ENCODE results near the gene CST9.

CST9 gene

DNA sequence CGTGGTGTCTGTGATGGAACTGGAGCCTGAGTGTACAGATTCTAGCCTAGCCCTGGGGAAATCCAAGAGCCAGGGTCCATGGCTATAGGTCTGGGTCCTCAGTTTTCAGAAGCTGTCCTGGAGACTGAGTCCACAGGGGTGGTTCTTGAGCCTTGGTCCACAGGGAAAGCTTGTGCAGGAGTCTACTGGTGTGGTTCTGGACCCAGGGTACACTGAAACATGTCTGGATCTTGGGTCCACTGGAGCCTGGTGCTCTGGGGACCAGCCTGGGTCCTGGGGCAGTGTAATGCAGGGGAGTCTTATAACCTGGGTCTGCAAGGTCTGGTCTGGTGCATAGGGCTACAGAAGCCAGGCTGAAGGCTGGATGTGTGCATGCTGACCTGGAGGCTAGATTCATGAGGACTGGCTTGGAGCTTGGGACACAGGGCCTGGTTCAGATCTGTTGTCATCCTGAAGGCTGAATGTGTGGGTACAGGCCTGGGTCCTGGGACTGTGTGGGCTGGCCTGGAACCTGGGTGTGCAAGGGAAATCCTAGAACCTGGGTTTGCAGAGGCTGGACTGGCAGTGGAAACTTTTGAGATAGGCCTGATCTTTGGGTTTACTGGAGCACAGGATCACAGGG lies 42.9 kb downstream of the CST9 start:
- no peak overlapping the region for H2AFZ ChIP-seq (ENCODE audit: low read length)
- no peak overlapping the region for H3K4me3 ChIP-seq (ENCODE audit: low read length)
- no peak for DNase-seq

DNA sequence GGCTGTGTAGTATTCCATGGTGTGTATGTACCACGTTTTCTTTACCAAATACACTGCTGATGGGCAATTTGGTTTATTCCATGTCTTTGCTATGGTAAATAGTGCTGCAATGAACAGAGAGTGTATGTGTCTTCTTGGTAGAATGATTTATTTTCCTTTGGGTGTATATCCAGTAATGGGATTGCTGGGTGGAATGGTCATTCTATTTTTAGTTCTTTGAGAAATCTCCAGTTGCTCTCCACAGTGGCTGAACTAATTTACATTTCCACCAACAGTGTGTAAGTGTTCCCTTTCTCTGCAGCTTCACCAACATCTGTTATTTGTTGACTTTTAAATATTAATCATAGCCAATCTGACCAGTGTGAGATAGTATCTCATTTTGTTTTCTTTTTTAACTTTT lies 51.3 kb downstream of the CST9 start:
- Histone ChIP-seq H3K4me3 (ENCODE audit: low read length) (no peak overlapping the region), H3K4me1 (ENCODE audit: low read length) (no peaks in the 10 kb centered on the region), H4K20me1 (ENCODE audit: insufficient read depth, low read length) (no peaks in the 10 kb centered on the region), H3K27ac (ENCODE audit: low read length) (no peak overlapping the region), H3K27me3 (replicated peaks; ENCODE audit: insufficient read depth, low read length) (no peaks in the 10 kb centered on the region), H3K9me3 (replicated peaks; ENCODE audit: insufficient read depth, low read length) (no peaks in the 10 kb centered on the region), H3K36me3 (replicated peaks; ENCODE audit: insufficient read depth, low read length) (no peaks in the 10 kb centered on the region), H3F3A (ENCODE audit: insufficient read depth, low read length) (no peaks in the 10 kb centered on the region), H3K79me2 (ENCODE audit: low read length) (no peaks in the 10 kb centered on the region), H3K9me2 (replicated peaks; ENCODE audit: insufficient read depth, low read length) (no peaks in the 10 kb centered on the region), H3K4me2 (ENCODE audit: low read depth, low read length) (no peak overlapping the region), H3K9ac (ENCODE audit: low read length) (no peak overlapping the region), H2AFZ (ENCODE audit: low read length) (no peak overlapping the region)
- TF ChIP-seq EZH2phosphoT487 (IDR thresholded peaks at IDR 0.05; ENCODE audit: low read length), result no peak
- TF ChIP-seq, protein P1, sequence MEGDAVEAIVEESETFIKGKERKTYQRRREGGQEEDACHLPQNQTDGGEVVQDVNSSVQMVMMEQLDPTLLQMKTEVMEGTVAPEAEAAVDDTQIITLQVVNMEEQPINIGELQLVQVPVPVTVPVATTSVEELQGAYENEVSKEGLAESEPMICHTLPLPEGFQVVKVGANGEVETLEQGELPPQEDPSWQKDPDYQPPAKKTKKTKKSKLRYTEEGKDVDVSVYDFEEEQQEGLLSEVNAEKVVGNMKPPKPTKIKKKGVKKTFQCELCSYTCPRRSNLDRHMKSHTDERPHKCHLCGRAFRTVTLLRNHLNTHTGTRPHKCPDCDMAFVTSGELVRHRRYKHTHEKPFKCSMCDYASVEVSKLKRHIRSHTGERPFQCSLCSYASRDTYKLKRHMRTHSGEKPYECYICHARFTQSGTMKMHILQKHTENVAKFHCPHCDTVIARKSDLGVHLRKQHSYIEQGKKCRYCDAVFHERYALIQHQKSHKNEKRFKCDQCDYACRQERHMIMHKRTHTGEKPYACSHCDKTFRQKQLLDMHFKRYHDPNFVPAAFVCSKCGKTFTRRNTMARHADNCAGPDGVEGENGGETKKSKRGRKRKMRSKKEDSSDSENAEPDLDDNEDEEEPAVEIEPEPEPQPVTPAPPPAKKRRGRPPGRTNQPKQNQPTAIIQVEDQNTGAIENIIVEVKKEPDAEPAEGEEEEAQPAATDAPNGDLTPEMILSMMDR (IDR thresholded peaks at IDR 0.05; ENCODE audit: low read length), result no peak
- TF ChIP-seq EZH2 (optimal IDR thresholded peaks at IDR 0.05; ENCODE audit: low read depth, low read length), result no peak
- DNase-seq, result no peak

More for the DNA sequence above, 42.9 kb downstream of the CST9 start:
- no peaks in the 10 kb centered on the region for H3F3A ChIP-seq (ENCODE audit: insufficient read depth, low read length)
- H4K20me1 ChIP-seq (ENCODE audit: insufficient read depth, low read length), result no peaks in the 10 kb centered on the region
- H3K4me1 ChIP-seq (ENCODE audit: low read length), result no peaks in the 10 kb centered on the region
- no peak overlapping the region for H3K9ac ChIP-seq (ENCODE audit: low read length)
- H3K79me2 ChIP-seq (ENCODE audit: low read length), result no peaks in the 10 kb centered on the region
- H3K9me2 ChIP-seq (replicated peaks; ENCODE audit: insufficient read depth, low read length), result no peaks in the 10 kb centered on the region
- H3K36me3 ChIP-seq (replicated peaks; ENCODE audit: insufficient read depth, low read length), result no peaks in the 10 kb centered on the region
- no peaks in the 10 kb centered on the region for H3K27me3 ChIP-seq (replicated peaks; ENCODE audit: insufficient read depth, low read length)
- H3K4me2 ChIP-seq (ENCODE audit: low read depth, low read length), result no peak overlapping the region
- H3K27ac ChIP-seq (ENCODE audit: low read length), result no peak overlapping the region
- TF ChIP-seq, protein P1 (IDR thresholded peaks at IDR 0.05; ENCODE audit: low read length), result no peak
- no peak for TF ChIP-seq EZH2 (optimal IDR thresholded peaks at IDR 0.05; ENCODE audit: low read depth, low read length)
- no peak for TF ChIP-seq EZH2phosphoT487 (IDR thresholded peaks at IDR 0.05; ENCODE audit: low read length)
- no peaks in the 10 kb centered on the region for H3K9me3 ChIP-seq (replicated peaks; ENCODE audit: insufficient read depth, low read length)
